Activated T-helper 2 cell treated with anti-CD3 and anti-CD28 coated beads, Interferon-gamma antibody, Interleukin-2, Interleukin-4, amounts not matched to agents 10 μg/mL and 5 μg/mL and 100 μg/mL, durations not matched to agents 14 hours and 24 hours and 36 hours (primary cell): ENCODE data around the gene CLEC4M. TPM values are rescaled to one million over a fixed set of nuclear protein-coding genes. Genes with fewer than 3 reads are reported as not detected.
A peak's percentile ranks its signal among the peaks of the same experiment; 100 is the strongest.
"Not testable (repeated sequence)": the region's sequence is repeated elsewhere in the genome, so short reads cannot be mapped to it uniquely, and the experiment has no call there.

Experiments used
- DNase-seq: peaks from one replicate; pipeline ENCODE4 v3.0.0; 2021; ENCODE audit warnings: low spot score
- H3K27ac Mint-ChIP-seq: one replicate; pipeline ENCODE4 v1.8.0; 2021; ENCODE audit warnings: mixed read lengths
- H3K27me3 Mint-ChIP-seq: one replicate; pipeline ENCODE4 v1.8.0; 2021; ENCODE audit warnings: low read depth, mixed read lengths
- H3K36me3 Mint-ChIP-seq: one replicate; pipeline ENCODE4 v1.8.0; 2021; ENCODE audit warnings: low read depth, mixed read lengths
- H3K4me1 Mint-ChIP-seq: one replicate; pipeline ENCODE4 v1.8.0; 2021; ENCODE audit warnings: low read depth, mixed read lengths
- H3K4me3 Mint-ChIP-seq: one replicate; pipeline ENCODE4 v1.8.0; 2021; ENCODE audit warnings: low read depth, mild to moderate bottlenecking, moderate library complexity, mixed read lengths
- H3K9me3 Mint-ChIP-seq: one replicate; pipeline ENCODE4 v1.8.0; 2021; ENCODE audit warnings: mixed read lengths
- intact Hi-C: fragments of 100-400 bp; cut with micrococcal nuclease; formaldehyde crosslinking; loops from one replicate; pipeline ENCODE4 v1.15.1; 2023
- total RNA-seq: library from RNA; stranded (reverse); gene quantifications from 2 replicates; pipeline ENCODE4 v1.2.3, GENCODE V29; 2022

CLEC4M gene
- total RNA-seq, 1 donor from 2014 or later = not detected

- peaks cover 44% of the 10 kb centered on the region for H3K27me3 Mint-ChIP-seq
- H3K4me1 Mint-ChIP-seq = no peaks in the 10 kb centered on the region
- intact Hi-C loops = no loop called here
- H3K27ac Mint-ChIP-seq = no peak overlapping the region
- H3K36me3 Mint-ChIP-seq = no peaks in the 10 kb centered on the region
- H3K4me3 Mint-ChIP-seq = no peak overlapping the region
- DNase-seq = no peak
- H3K9me3 Mint-ChIP-seq = peaks cover 3% of the 10 kb centered on the region
These were observed 24.6 kb downstream of the CLEC4M start for GRCh38 chr19:7787602-7788177.

DNA sequence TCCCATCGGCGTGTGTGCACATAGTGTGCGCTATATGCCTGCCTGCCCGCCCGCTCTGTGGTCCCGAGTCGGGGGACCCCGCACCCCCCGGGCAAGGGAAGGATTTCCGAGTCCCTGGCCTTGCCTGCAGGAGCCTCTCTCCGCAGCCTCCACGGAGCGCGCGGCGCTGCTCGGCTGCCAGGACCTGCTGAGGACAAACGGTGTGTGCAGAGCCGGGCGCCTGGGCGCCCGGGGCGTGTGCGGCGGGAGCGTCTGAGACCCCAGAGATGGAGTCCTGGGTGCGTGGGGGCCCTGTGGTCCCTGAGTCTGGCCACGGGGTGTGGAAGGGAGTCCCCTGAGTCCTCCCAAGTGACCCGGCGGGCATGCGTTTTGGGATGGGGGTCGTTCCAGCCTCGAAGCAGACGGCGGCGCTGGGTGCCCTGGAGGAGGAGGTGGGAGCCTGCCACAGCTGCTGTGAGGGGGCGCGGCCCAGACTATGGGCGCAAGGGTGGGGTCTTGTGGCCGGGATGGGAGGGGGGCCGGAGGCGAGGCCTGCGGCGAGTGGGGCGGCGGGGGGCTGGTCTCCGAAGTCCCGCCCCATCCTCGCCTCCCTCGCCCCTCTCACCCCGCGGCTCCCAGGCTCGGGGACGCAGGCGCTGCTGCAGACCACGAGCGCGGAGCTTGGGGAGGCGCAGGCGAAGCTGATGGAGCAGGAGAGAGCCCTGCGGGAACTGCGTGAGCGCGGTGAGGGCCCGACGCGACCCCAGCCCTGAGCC lies 25.3 kb downstream of the CLEC4M start:
- H3K4me1 Mint-ChIP-seq = no peaks in the 10 kb centered on the region
- intact Hi-C loops = no loop called here
- H3K36me3 Mint-ChIP-seq = no peaks in the 10 kb centered on the region
- H3K27ac Mint-ChIP-seq = no peak overlapping the region
- no peak overlapping the region for H3K4me3 Mint-ChIP-seq
- peaks cover 44% of the 10 kb centered on the region for H3K27me3 Mint-ChIP-seq
- DNase-seq = no peak
- H3K9me3 Mint-ChIP-seq = peaks cover 3% of the 10 kb centered on the region

DNA sequence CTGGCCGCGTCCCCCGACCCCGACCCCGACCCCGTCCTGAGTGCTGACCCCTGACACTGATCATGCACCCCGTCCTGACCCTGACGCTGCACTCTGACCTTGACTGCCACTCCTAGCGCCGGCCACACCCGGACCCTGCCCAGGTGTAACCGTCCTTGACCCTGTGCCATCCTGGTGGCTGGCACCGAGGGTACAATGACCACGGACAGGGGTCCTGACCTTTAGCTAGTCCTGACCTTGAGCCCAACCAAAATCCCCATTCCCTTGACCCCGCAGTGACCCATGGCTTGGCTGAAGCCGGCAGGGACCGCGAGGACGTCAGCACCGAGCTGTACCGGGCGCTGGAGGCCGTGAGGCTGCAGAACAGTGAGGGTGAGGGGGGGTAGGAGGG lies 25.9 kb downstream of the CLEC4M start:
- Mint-ChIP-seq H3K27me3 (peaks cover 40% of the 10 kb centered on the region), H3K36me3 (no peaks in the 10 kb centered on the region), H3K27ac (no peak overlapping the region), H3K9me3 (peaks cover 3% of the 10 kb centered on the region), H3K4me1 (no peaks in the 10 kb centered on the region), H3K4me3 (no peak overlapping the region)
- DNase-seq = no peak
- intact Hi-C loops = no loop called here

DNA sequence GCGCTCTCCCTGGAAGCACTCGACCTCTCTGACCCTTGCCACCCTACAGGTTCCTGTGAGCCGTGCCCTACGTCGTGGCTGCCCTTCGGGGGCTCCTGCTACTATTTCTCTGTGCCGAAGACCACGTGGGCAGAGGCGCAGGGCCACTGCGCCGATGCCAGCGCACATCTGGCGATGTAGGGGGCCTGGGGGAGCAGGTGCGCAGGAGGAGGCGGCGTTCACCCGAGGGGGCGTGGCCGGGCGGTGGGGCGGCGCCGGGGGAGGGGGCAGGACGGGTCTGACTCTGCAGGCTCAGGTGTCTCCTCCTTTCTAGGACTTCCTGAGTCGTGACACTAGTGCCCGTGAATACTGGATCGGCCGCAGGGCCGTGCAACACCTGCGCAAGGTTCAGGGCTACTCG lies 26.4 kb downstream of the CLEC4M start:
- Mint-ChIP-seq H3K4me1 (no peaks in the 10 kb centered on the region), H3K4me3 (no peak overlapping the region), H3K36me3 (no peaks in the 10 kb centered on the region), H3K27ac (no peak overlapping the region), H3K27me3 (peaks cover 39% of the 10 kb centered on the region), H3K9me3 (peaks cover 3% of the 10 kb centered on the region)
- intact Hi-C loops = no loop called here
- DNase-seq = no peak

DNA sequence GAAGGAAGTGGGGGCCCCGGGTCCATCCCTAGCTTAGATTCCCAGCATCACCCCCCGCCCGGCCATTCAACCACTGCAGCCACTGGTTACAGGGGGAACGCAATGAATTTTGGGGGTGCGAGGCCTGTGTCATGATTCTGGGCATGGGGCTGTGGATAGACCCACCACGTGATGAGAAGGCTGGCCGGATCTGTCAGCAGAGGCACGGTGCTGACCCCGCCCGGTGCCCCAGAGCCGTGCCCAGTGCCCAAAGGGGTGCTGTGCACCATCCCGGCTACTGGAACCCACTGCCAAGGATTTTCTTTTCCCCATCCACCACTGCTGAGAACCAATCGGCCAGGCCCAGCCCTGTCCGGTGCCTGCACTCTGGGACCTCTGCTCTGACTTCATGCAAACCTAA lies 27.4 kb downstream of the CLEC4M start:
- Mint-ChIP-seq H3K4me1 (no peaks in the 10 kb centered on the region), H3K9me3 (peaks cover 2% of the 10 kb centered on the region), H3K36me3 (no peaks in the 10 kb centered on the region), H3K27me3 (peaks cover 37% of the 10 kb centered on the region), H3K4me3 (no peak overlapping the region), H3K27ac (no peak overlapping the region)
- DNase-seq = no peak
- intact Hi-C loops = no loop called here

GRCh38 chr19:7792281-7792680 lies 29.2 kb downstream of the CLEC4M start:
- Mint-ChIP-seq H3K36me3 (no peaks in the 10 kb centered on the region), H3K4me3 (no peak overlapping the region), H3K27ac (no peak overlapping the region), H3K9me3 (no peaks in the 10 kb centered on the region), H3K4me1 (no peaks in the 10 kb centered on the region), H3K27me3 (peaks cover 40% of the 10 kb centered on the region)
- intact Hi-C loops = no loop called here
- no peak for DNase-seq

GRCh38 chr19:7792701-7793100 lies 29.7 kb downstream of the CLEC4M start:
- peaks cover 41% of the 10 kb centered on the region for H3K27me3 Mint-ChIP-seq
- H3K4me1 Mint-ChIP-seq, H3K9me3 Mint-ChIP-seq, H3K36me3 Mint-ChIP-seq, intact Hi-C loops, DNase-seq, H3K4me3 Mint-ChIP-seq, H3K27ac Mint-ChIP-seq: not testable (repeated sequence)

DNA sequence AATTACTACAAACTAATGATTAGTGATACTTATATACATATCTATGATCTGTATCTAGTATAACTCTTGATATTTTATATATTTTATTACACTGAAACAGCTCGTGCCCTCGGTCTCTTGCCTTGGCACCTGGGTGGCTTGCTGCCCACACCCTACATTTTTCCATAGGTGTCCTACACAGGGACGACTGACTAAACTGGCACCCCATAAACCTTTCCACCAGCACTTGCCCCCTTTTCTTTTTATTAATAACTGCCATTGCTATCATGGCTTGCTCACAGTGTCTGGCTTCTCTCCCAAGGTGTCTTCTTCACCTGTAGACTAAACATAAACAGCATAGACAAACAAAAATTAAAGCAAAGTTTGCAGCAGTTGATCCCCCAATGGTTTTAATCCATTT lies 30.4 kb downstream of the CLEC4M start:
- H3K36me3 Mint-ChIP-seq = no peaks in the 10 kb centered on the region
- intact Hi-C loops = no loop called here

GRCh38 chr19:7795555-7796161 lies 32.6 kb downstream of the CLEC4M start:
- no peak for DNase-seq
- no peaks in the 10 kb centered on the region for H3K4me1 Mint-ChIP-seq
- intact Hi-C loops = no loop called here
- H3K36me3 Mint-ChIP-seq = no peaks in the 10 kb centered on the region
- H3K27me3 Mint-ChIP-seq = peaks cover 42% of the 10 kb centered on the region
- H3K4me3 Mint-ChIP-seq = no peak overlapping the region
- no peak overlapping the region for H3K27ac Mint-ChIP-seq
- H3K9me3 Mint-ChIP-seq = no peaks in the 10 kb centered on the region

More for the DNA sequence above, 30.4 kb downstream of the CLEC4M start:
- Mint-ChIP-seq H3K27me3 (peaks cover 36% of the 10 kb centered on the region), H3K27ac (no peak overlapping the region), H3K9me3 (no peaks in the 10 kb centered on the region), H3K4me3 (no peak overlapping the region), H3K4me1 (no peaks in the 10 kb centered on the region)
- DNase-seq = no peak

DNA sequence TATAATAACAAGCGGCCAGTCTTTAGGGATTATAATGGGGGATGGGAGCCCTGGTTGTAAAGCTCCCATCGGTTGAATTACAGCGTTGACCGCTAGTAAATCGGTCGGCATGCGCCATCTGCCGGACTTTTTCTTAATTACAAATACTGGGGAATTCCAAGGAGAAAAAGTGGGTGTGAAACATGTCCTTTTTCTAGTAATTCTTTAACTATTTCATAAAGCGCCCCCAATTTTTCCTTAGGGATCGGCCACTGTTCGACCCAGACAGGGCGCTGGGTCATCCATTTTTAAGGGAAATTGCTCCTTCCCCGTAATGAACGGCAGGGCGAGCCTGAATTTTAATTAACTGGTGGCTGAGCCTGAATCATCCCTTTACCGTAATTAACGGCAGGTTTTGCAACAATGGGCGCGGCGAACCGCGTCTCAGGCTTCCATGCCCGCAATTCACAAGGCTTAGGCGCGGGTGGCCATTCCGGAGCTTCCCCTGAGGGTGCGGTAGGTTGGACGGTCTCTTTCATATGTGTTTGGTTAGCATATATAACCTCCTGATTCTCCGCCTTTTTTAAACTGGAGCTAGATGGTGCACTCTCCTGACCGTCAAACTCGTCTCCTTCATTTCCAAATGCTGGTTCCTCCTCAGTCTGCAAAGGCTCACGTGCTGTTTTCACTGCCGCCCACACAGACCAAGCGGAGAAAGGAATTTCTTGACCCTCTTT lies 36.8 kb downstream of the CLEC4M start:
- H3K27me3 Mint-ChIP-seq = peaks cover 55% of the 10 kb centered on the region
- no peaks in the 10 kb centered on the region for H3K4me1 Mint-ChIP-seq
- intact Hi-C loops = loop anchor here (1.0 kb wide), 3 partner anchors 118 to 231 kb away; no protein-coding TSS in a partner anchor
- peak; percentile 35 for DNase-seq
- no peak overlapping the region for H3K27ac Mint-ChIP-seq
- no peaks in the 10 kb centered on the region for H3K36me3 Mint-ChIP-seq
- H3K4me3 Mint-ChIP-seq = no peak overlapping the region
- H3K9me3 Mint-ChIP-seq = peaks cover 14% of the 10 kb centered on the region

GRCh38 chr19:7801020-7801570 lies 38.1 kb downstream of the CLEC4M start:
- no peak overlapping the region for H3K27ac Mint-ChIP-seq
- peaks cover 14% of the 10 kb centered on the region for H3K9me3 Mint-ChIP-seq
- intact Hi-C loops = no loop called here
- H3K27me3 Mint-ChIP-seq = peaks cover 54% of the 10 kb centered on the region
- H3K36me3 Mint-ChIP-seq = no peaks in the 10 kb centered on the region
- H3K4me3 Mint-ChIP-seq = no peak overlapping the region
- no peaks in the 10 kb centered on the region for H3K4me1 Mint-ChIP-seq
- DNase-seq = no peak

DNA sequence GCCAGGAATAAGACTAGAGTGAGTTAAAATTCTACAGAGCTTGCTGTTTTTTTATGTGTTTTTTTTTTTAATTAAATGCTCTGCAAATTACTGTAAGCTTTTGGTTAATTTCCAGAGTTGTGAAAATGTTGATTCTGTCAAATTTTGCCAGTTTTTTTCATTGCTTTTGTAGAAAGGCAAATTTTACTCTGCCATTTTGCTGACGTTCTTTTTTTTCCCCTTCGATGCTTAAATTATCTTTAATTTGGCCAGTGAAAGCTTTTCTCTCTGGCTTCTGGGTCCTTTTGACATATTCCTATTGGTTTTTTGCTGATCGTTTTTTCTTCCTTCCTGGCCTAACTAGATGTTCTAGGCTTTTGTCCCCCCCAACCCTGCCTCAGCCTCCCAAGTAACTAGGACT lies 43.2 kb downstream of the CLEC4M start:
- H3K4me3 Mint-ChIP-seq = no peak overlapping the region
- peaks cover 4% of the 10 kb centered on the region for H3K4me1 Mint-ChIP-seq
- peaks cover 34% of the 10 kb centered on the region for H3K9me3 Mint-ChIP-seq
- peaks cover 42% of the 10 kb centered on the region for H3K27me3 Mint-ChIP-seq
- peaks cover 8% of the 10 kb centered on the region for H3K36me3 Mint-ChIP-seq
- no peak overlapping the region for H3K27ac Mint-ChIP-seq
- DNase-seq = no peak
- intact Hi-C loops = loop anchor here (2.0 kb wide), 1 partner anchor 33 kb away; no protein-coding TSS in a partner anchor
